Measurements from ENCODE around the gene SETD1B. TPM values are rescaled to one million over a fixed set of nuclear protein-coding genes. Genes with fewer than 3 reads are reported as not detected.

SETD1B gene
- total RNA-seq, 1 donor from 2014 or later, result 28.4 TPM

- H3K36me3 Mint-ChIP-seq, result no peaks in the 10 kb centered on the region
- no peaks in the 10 kb centered on the region for H3K27me3 Mint-ChIP-seq
- no peaks in the 10 kb centered on the region for H3K9me3 Mint-ChIP-seq
- H3K4me1 Mint-ChIP-seq (ENCODE audit: unreplicated experiment), result peaks cover 18% of the 10 kb centered on the region
- peak overlapping the region; percentile 86 for H3K27ac Mint-ChIP-seq
- peak; percentile 69 for TF ChIP-seq CTCF (conservative IDR thresholded peaks at IDR 0.05)
- H3K4me3 Mint-ChIP-seq, result peak overlapping the region; percentile 98
- peak; percentile 100 for DNase-seq (ENCODE audit: extremely low spot score, unreplicated experiment)
These were observed 35.5 kb downstream of the SETD1B start for GRCh38 chr12:121839106-121839992.

DNA sequence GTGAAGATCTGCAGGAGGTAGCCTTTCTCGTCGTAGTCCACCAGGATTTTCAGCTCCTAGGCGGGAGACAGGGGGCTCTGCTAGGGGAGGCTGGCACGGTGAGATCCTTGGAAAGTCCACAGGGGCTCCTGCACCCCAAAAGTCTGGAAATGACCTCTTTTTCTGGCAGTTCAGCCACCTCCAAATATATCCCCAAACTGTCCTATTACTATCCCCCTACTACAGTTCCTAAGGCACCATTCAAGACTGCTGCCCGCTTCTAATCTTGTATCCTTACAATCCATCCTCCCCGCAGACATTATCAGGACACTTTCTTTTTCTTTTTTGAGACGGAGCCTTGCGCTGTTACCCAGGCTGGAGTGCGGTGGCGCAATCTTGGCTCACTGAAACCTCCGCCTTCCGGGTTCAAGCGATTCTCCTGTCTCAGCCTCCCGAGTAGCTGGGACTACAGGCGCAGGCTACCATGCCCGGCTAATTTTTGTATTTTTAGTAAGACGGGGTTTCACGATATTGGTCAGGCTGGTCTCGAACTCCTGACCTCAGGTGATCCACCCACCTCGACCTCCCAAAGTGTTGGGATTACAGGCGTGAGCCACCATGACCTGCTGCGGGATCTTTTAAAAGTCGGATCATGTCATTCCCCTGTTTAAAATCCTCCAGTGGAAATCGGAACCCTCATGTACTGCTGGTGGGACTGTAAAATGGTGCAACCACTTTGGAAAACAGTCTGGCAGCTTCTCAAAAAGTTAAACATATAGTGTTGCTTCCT lies 36.4 kb downstream of the SETD1B start:
- Mint-ChIP-seq H3K27me3 (no peaks in the 10 kb centered on the region), H3K4me1 (ENCODE audit: unreplicated experiment) (peaks cover 18% of the 10 kb centered on the region), H3K27ac (peak overlapping the region; percentile 86), H3K36me3 (no peaks in the 10 kb centered on the region), H3K4me3 (peak overlapping the region; percentile 98), H3K9me3 (no peaks in the 10 kb centered on the region)
- TF ChIP-seq CTCF (conservative IDR thresholded peaks at IDR 0.05), result no peak
- no peak for DNase-seq (ENCODE audit: extremely low spot score, unreplicated experiment)

GRCh38 chr12:121843236-121843982 lies 39.6 kb downstream of the SETD1B start:
- peaks cover 18% of the 10 kb centered on the region for H3K4me1 Mint-ChIP-seq (ENCODE audit: unreplicated experiment)
- no peak for TF ChIP-seq CTCF (conservative IDR thresholded peaks at IDR 0.05)
- peak overlapping the region; percentile 54 for H3K27ac Mint-ChIP-seq
- H3K4me3 Mint-ChIP-seq, result peak overlapping the region; percentile 23
- no peaks in the 10 kb centered on the region for H3K9me3 Mint-ChIP-seq
- no peak for DNase-seq (ENCODE audit: extremely low spot score, unreplicated experiment)
- no peaks in the 10 kb centered on the region for H3K36me3 Mint-ChIP-seq
- H3K27me3 Mint-ChIP-seq, result no peaks in the 10 kb centered on the region

DNA sequence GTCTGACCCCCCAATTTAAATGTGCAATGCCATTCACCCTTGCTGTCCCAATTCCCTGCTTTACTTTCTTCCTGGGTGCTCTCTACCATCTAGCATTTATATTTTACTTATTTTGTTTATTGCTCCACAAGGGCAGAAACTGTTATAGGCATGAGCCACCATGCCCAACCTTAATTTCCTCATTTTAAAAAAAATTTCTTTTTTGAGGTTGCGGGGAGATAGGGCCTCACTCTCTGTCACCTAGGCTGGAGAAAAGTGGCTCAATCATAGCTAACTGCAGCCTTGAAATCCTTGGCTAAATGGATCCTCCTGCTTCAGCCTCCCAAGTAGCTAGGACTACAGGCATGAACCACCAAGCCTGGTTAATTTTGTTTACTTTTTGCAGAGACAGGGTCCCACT lies 41.9 kb downstream of the SETD1B start:
- Mint-ChIP-seq H3K9me3 (no peaks in the 10 kb centered on the region), H3K36me3 (no peaks in the 10 kb centered on the region), H3K4me1 (ENCODE audit: unreplicated experiment) (peaks cover 10% of the 10 kb centered on the region), H3K27ac (no peak overlapping the region), H3K4me3 (no peak overlapping the region), H3K27me3 (no peaks in the 10 kb centered on the region)
- TF ChIP-seq CTCF (conservative IDR thresholded peaks at IDR 0.05), result no peak
- no peak for DNase-seq (ENCODE audit: extremely low spot score, unreplicated experiment)

- no peaks in the 10 kb centered on the region for H3K4me1 Mint-ChIP-seq (ENCODE audit: unreplicated experiment)
- H3K27me3 Mint-ChIP-seq, result no peaks in the 10 kb centered on the region
- DNase-seq (ENCODE audit: extremely low spot score, unreplicated experiment), result no peak
- no peaks in the 10 kb centered on the region for H3K36me3 Mint-ChIP-seq
- no peaks in the 10 kb centered on the region for H3K9me3 Mint-ChIP-seq
- no peak overlapping the region for H3K4me3 Mint-ChIP-seq
- no peak overlapping the region for H3K27ac Mint-ChIP-seq
- no peak for TF ChIP-seq CTCF (conservative IDR thresholded peaks at IDR 0.05)
These were observed 45.4 kb downstream of the SETD1B start for GRCh38 chr12:121849211-121849610.

All from type B pancreatic cell (in vitro differentiated cells).